Spleen (tissue), 11 donors: ENCODE measurements around the gene KANSL3. TPM values are rescaled to one million over a fixed set of nuclear protein-coding genes. Genes with fewer than 3 reads are reported as not detected.

Experiments
- DNase-seq: peaks from one replicate; pipeline ENCODE4 v3.0.0-alpha.2; 2020
- H3K27ac ChIP-seq, 8 donors: fragments of 200-600 bp; sonication (generic) in 7 of 8; 1 replicate in 4 of 8; 2 replicates in 4 of 8; pipeline versions ENCODE4 v1.5.0 to v1.8.0; 2016 to 2021; ENCODE audit warnings: inconsistent platforms in 4 of 8, mild to moderate bottlenecking in 4 of 8, moderate library complexity in 1 of 8
- H3K27me3 ChIP-seq, 7 donors: fragments of 200-600 bp; sonication (generic) in 6 of 7; replicated peaks in 1 of 7; 1 replicate in 4 of 7; 2 replicates in 3 of 7; pipeline versions ENCODE4 v1.5.0 to v1.8.0; 2016 to 2021; ENCODE audit warnings: inconsistent platforms in 3 of 7, mild to moderate bottlenecking in 1 of 7
- H3K36me3 ChIP-seq, 6 donors: fragments of 200-600 bp; sonication (generic) in 5 of 6; 1 replicate in 4 of 6; 2 replicates in 2 of 6; pipeline versions ENCODE4 v1.5.0 to v1.8.0; 2016 to 2021; ENCODE audit warnings: inconsistent platforms in 2 of 6
- H3K4me1 ChIP-seq, 6 donors: fragments of 200-600 bp; sonication (generic) in 5 of 6; 1 replicate in 3 of 6; 2 replicates in 3 of 6; pipeline versions ENCODE4 v1.5.0 to v1.8.0; 2016 to 2021; ENCODE audit warnings: inconsistent platforms in 3 of 6
- H3K4me3 ChIP-seq, 8 donors: fragments of 200-600 bp; sonication (generic) in 7 of 8; 1 replicate in 4 of 8; 2 replicates in 4 of 8; pipeline versions ENCODE4 v1.5.0 to v1.8.0; 2016 to 2021; ENCODE audit warnings: inconsistent platforms in 4 of 8, mild to moderate bottlenecking in 4 of 8, moderate library complexity in 2 of 8
- H3K9me3 ChIP-seq, 8 donors: fragments of 200-600 bp; sonication (generic) in 7 of 8; 1 replicate in 4 of 8; 2 replicates in 4 of 8; pipeline versions ENCODE4 v1.5.0 to v1.8.0; 2016 to 2021; ENCODE audit warnings: inconsistent platforms in 4 of 8
- CTCF ChIP-seq, 11 experiments: fragments of 200-600 bp in 7 of 11; fragments of 450-650 bp in 4 of 11; sonication (generic) in 4 of 11; IDR thresholded peaks in 8 of 11; conservative IDR thresholded peaks in 3 of 11; 1 replicate in 7 of 11; 2 replicates in 4 of 11; pipeline versions ENCODE4 v1.4.0 to v1.8.0; 2016 to 2021; ENCODE audit warnings: antibody characterized with exemption in 11 of 11, inconsistent platforms in 4 of 11, mild to moderate bottlenecking in 1 of 11
- POLR2A ChIP-seq, 3 donors: fragments of 450-650 bp; IDR thresholded peaks; one replicate each; pipeline ENCODE4 v1.5.1; 2017; ENCODE audit warnings: antibody characterized with exemption in 3 of 3, mild to moderate bottlenecking in 1 of 3
- POLR2AphosphoS5 ChIP-seq, 3 donors: sonication (generic); formaldehyde crosslinking; IDR thresholded peaks; one replicate each; pipeline ENCODE4 v1.5.1; 2017; ENCODE audit warnings: antibody characterized with exemption in 3 of 3
- WGBS, 5 donors: extraction: QIAGEN DNeasy Blood & Tissue Kit in 3 of 5; methylation state at CpG; one replicate each; pipeline versions ENCODE4 v1.1.5 to v1.1.7; 2013 to 2018; 5-methylcytosine and 5-hydroxymethylcytosine counted together
- intact Hi-C: fragments of 100-400 bp; cut with DNase I; formaldehyde crosslinking; loops from one replicate; pipeline ENCODE4 v1.15.0; 2023; ENCODE audit warnings: low total_unique reads
- polyA plus RNA-seq, 3 donors: library from polyadenylated mRNA; stranded (reverse); fragments of 200-250 nt; gene quantifications; one replicate each; pipeline ENCODE4 v1.2.1, GENCODE V29; 2013
- total RNA-seq, 7 donors: library from RNA; depleted of rRNA in 3 of 7; stranded (reverse); fragments of >200 nt in 3 of 7; fragmentation: NEBNext Ultra II Directional in 4 of 7; extraction: Animal tissue kit (Norgen Biotek cat#: 25700) in 4 of 7; gene quantifications; one replicate each; pipeline versions ENCODE4 v1.1.0 to v1.2.1, GENCODE V29; 2016 to 2021
- donor health status: healthy with polysubstance abuse.
- donor health status: DM: no; HTN: no; CAD: no; lungs with moderate emphysema.
- donor health status: DM: no; HTN: no; CAD: no.
- donor health status: Bipolar disorder and iron deficiency.
- donor health status: healthy.
- donor health status: DM: no; HTN: no; CAD: no.
- donor health status: DM: yes; HTN: yes; CAD: no.

KANSL3 gene
- total and polyA plus RNA-seq, 10 donors, result 10.3 to 59.6 (median 48.6) TPM

GRCh38 chr2:96549967-96550786 is 87.9 kb downstream of the KANSL3 start:
- Histone ChIP-seq H3K9me3 (no peaks in the 10 kb centered on the region), H3K4me3 (no peak overlapping the region), H3K36me3 (peaks cover 0 to 85% (median 64%) of the 10 kb centered on the region in 6 donors), H3K27me3 (no peaks in the 10 kb centered on the region), H3K27ac (no peak overlapping the region), H3K4me1 (peaks cover 11 to 48% (median 29%) of the 10 kb centered on the region in 6 donors)
- peak; percentile 75 for DNase-seq
- intact Hi-C loops, result no loop called here
- TF ChIP-seq POLR2A (IDR thresholded peaks at IDR 0.05), result no peak
- TF ChIP-seq POLR2AphosphoS5 (IDR thresholded peaks at IDR 0.05), result peak; percentile 12 to 61 (median 17)
- peak in 5 of 11 experiments; percentile 12 to 26 (median 22) for TF ChIP-seq CTCF (IDR thresholded peaks at IDR 0.05 in 8 of 11, conservative IDR thresholded peaks at IDR 0.05 in 3 of 11)
- WGBS, 5 donors, result 85 to 93% (median 91%) methylated on average over 18 to 61 of the region's 61 CpGs

- WGBS, 5 donors, result 87 to 100% (median 93%) methylated on average over 1 to 4 of the region's 4 CpGs
- DNase-seq, result peak; percentile 58
- H3K27ac ChIP-seq, result no peak overlapping the region
Observed at GRCh38 chr2:96549466-96549785, 88.7 kb downstream of the KANSL3 start.

GRCh38 chr2:96548558-96549465 is 89.3 kb downstream of the KANSL3 start:
- peaks cover 0 to 99% (median 64%) of the 10 kb centered on the region in 6 donors for H3K36me3 ChIP-seq

More at GRCh38 chr2:96549466-96549785, 88.7 kb downstream of the KANSL3 start:
- Histone ChIP-seq H3K9me3 (no peaks in the 10 kb centered on the region), H3K27me3 (no peaks in the 10 kb centered on the region), H3K4me3 (no peak overlapping the region), H3K4me1 (peaks cover 9 to 50% (median 25%) of the 10 kb centered on the region in 6 donors), H3K36me3 (peaks cover 0 to 93% (median 64%) of the 10 kb centered on the region in 6 donors)
- intact Hi-C loops, result no loop called here
- TF ChIP-seq POLR2AphosphoS5 (IDR thresholded peaks at IDR 0.05) (peak in 2 of 3 donors; percentile 4 to 50), POLR2A (IDR thresholded peaks at IDR 0.05) (no peak), CTCF (IDR thresholded peaks at IDR 0.05 in 8 of 11, conservative IDR thresholded peaks at IDR 0.05 in 3 of 11) (no peak)

More at GRCh38 chr2:96548558-96549465, 89.3 kb downstream of the KANSL3 start:
- Histone ChIP-seq H3K9me3 (no peaks in the 10 kb centered on the region), H3K4me3 (no peak overlapping the region), H3K27me3 (no peaks in the 10 kb centered on the region), H3K27ac (no peak overlapping the region), H3K4me1 (peaks cover 3 to 50% (median 19%) of the 10 kb centered on the region in 6 donors)
- WGBS, 5 donors, result 91 to 96% (median 93%) methylated on average over 20 to 24 of the region's 24 CpGs
- TF ChIP-seq CTCF (IDR thresholded peaks at IDR 0.05 in 8 of 11, conservative IDR thresholded peaks at IDR 0.05 in 3 of 11), result no peak
- peak in 1 of 3 donors; percentile 3 for TF ChIP-seq POLR2AphosphoS5 (IDR thresholded peaks at IDR 0.05)
- intact Hi-C loops, result no loop called here
- DNase-seq, result peak; percentile 63
